ENCODE results near the gene KIF26A.

DNA sequence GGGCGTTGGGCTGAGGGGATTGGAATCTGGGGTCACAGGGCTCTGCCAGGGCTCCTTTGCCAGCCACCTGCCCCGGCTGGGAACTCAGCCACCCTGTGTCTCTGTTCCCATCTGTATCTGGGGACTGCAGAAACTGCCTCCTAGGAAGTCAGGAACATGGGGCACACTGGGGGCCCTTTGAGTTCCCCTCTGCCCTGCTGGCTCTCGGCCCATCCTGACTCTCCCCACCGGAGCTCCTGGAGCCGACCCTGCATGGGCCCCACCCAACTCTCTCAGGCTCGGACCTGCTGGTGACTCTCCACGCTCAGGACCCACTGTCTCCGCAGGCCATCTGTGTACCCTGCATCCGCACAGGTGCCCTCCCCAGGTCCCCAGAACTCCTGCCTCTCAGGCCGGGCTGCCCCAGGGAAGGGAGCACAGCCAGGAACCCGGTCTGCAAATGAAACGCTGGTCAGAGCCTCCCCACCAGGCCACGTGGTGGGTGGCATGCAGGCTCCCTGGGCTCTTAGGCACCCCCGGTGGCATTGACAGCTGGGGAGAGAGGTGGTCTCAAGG lies 82.8 kb downstream of the KIF26A start:
- TF ChIP-seq, protein P1, sequence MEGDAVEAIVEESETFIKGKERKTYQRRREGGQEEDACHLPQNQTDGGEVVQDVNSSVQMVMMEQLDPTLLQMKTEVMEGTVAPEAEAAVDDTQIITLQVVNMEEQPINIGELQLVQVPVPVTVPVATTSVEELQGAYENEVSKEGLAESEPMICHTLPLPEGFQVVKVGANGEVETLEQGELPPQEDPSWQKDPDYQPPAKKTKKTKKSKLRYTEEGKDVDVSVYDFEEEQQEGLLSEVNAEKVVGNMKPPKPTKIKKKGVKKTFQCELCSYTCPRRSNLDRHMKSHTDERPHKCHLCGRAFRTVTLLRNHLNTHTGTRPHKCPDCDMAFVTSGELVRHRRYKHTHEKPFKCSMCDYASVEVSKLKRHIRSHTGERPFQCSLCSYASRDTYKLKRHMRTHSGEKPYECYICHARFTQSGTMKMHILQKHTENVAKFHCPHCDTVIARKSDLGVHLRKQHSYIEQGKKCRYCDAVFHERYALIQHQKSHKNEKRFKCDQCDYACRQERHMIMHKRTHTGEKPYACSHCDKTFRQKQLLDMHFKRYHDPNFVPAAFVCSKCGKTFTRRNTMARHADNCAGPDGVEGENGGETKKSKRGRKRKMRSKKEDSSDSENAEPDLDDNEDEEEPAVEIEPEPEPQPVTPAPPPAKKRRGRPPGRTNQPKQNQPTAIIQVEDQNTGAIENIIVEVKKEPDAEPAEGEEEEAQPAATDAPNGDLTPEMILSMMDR (conservative IDR thresholded peaks at IDR 0.05): no peak
- no peak for TF ChIP-seq ZFX (IDR thresholded peaks at IDR 0.05)
